Left ventricle myocardium inferior (tissue), 1 donor: ENCODE measurements around the gene LAMC3. TPM values are rescaled to one million over a fixed set of nuclear protein-coding genes. Genes with fewer than 3 reads are reported as not detected.

ENCODE experiments used
- DNase-seq: peaks from one replicate; pipeline ENCODE4 v3.0.0-alpha.2; 2020
- H3K27ac ChIP-seq: fragments of 200-600 bp; replicated peaks from 2 replicates; pipeline ENCODE4 v1.8.0; 2021
- H3K27me3 ChIP-seq: fragments of 200-600 bp; 2 replicates; pipeline ENCODE4 v1.8.0; 2021; ENCODE audit warnings: low read depth
- H3K36me3 ChIP-seq: fragments of 200-600 bp; 2 replicates; pipeline ENCODE4 v1.8.0; 2021
- H3K4me1 ChIP-seq: fragments of 200-600 bp; 2 replicates; pipeline ENCODE4 v1.8.0; 2021
- H3K4me3 ChIP-seq: fragments of 200-600 bp; 2 replicates; pipeline ENCODE4 v1.8.0; 2021; ENCODE audit warnings: mild to moderate bottlenecking, moderate library complexity
- H3K9me3 ChIP-seq: fragments of 200-600 bp; replicated peaks from 2 replicates; pipeline ENCODE4 v1.8.0; 2021
- CTCF ChIP-seq: fragments of 200-600 bp; IDR thresholded peaks from 2 replicates; pipeline ENCODE4 v1.8.0; 2021; ENCODE audit warnings: antibody characterized with exemption, mild to moderate bottlenecking, borderline replicate concordance
- intact Hi-C: fragments of 100-400 bp; cut with micrococcal nuclease; formaldehyde crosslinking; loops from one replicate; pipeline ENCODE4 v1.11.0; 2022
- total RNA-seq: library from RNA; stranded (reverse); fragmentation: NEBNext Ultra II Directional; extraction: Animal tissue kit (Norgen Biotek cat#: 25700); gene quantifications from one replicate; pipeline ENCODE4 v1.2.1, GENCODE V29; 2021
- donor health status: DM: no; HTN: yes; CAD: no; lungs with severe emphysema.

Gene LAMC3
- total RNA-seq, 1 donor from 2014 or later: 0.66 TPM

GRCh38 chr9:131001021-131001420 lies 8.0 kb upstream of the LAMC3 start:
- no peak for DNase-seq
- H3K27me3 ChIP-seq: peaks cover 54% of the 10 kb centered on the region
- H3K36me3 ChIP-seq: no peaks in the 10 kb centered on the region
- no peak overlapping the region for H3K27ac ChIP-seq
- TF ChIP-seq CTCF: no peak
- H3K4me3 ChIP-seq: no peak overlapping the region
- intact Hi-C loops: no loop called here
- H3K9me3 ChIP-seq: no peaks in the 10 kb centered on the region
- peaks cover 6% of the 10 kb centered on the region for H3K4me1 ChIP-seq

GRCh38 chr9:131001990-131002389 lies 7.0 kb upstream of the LAMC3 start:
- H3K36me3 ChIP-seq: no peaks in the 10 kb centered on the region
- DNase-seq: no peak
- H3K9me3 ChIP-seq: no peaks in the 10 kb centered on the region
- no peak overlapping the region for H3K27ac ChIP-seq
- peaks cover 64% of the 10 kb centered on the region for H3K27me3 ChIP-seq
- no peak overlapping the region for H3K4me3 ChIP-seq
- H3K4me1 ChIP-seq: peaks cover 6% of the 10 kb centered on the region
- intact Hi-C loops: no loop called here
- TF ChIP-seq CTCF: no peak

GRCh38 chr9:131006601-131007000 lies 2.4 kb upstream of the LAMC3 start:
- Histone ChIP-seq H3K9me3 (no peaks in the 10 kb centered on the region), H3K4me3 (no peak overlapping the region), H3K27ac (no peak overlapping the region), H3K27me3 (peaks cover 71% of the 10 kb centered on the region), H3K4me1 (peaks cover 7% of the 10 kb centered on the region), H3K36me3 (no peaks in the 10 kb centered on the region)
- no peak for TF ChIP-seq CTCF
- intact Hi-C loops: no loop called here
- DNase-seq: no peak

- intact Hi-C loops: no loop called here
- Histone ChIP-seq H3K27ac (no peak overlapping the region), H3K36me3 (no peaks in the 10 kb centered on the region), H3K4me3 (no peak overlapping the region), H3K27me3 (peaks cover 70% of the 10 kb centered on the region), H3K9me3 (no peaks in the 10 kb centered on the region), H3K4me1 (peaks cover 7% of the 10 kb centered on the region)
- no peak for TF ChIP-seq CTCF
- DNase-seq: no peak
Measured at GRCh38 chr9:131008086-131008485, 888 bp upstream of the LAMC3 start.

- no peak overlapping the region for H3K27ac ChIP-seq
- peaks cover 74% of the 10 kb centered on the region for H3K27me3 ChIP-seq
- no peak for DNase-seq
- peak overlapping the region; percentile 52 for H3K4me3 ChIP-seq
- peaks cover 7% of the 10 kb centered on the region for H3K4me1 ChIP-seq
- H3K9me3 ChIP-seq: no peaks in the 10 kb centered on the region
- TF ChIP-seq CTCF: no peak
- no peaks in the 10 kb centered on the region for H3K36me3 ChIP-seq
- intact Hi-C loops: no loop called here
Measured at GRCh38 chr9:131008563-131008908, 438 bp upstream of the LAMC3 start.
